Hepatocyte (in vitro differentiated cells): ENCODE data around the gene DSCAML1.

Source experiments
- CTCF ChIP-seq: fragments of 200-600 bp; sonication (generic); IDR thresholded peaks from 2 replicates; pipeline ENCODE4 v1.5.1; 2016; ENCODE audit warnings: antibody characterized with exemption, mild to moderate bottlenecking; ENCODE audit not compliant: poor library complexity
- EZH2 ChIP-seq: fragments of 200-600 bp; sonication (generic); IDR thresholded peaks from 2 replicates; pipeline ENCODE4 v1.6.1; 2016; ENCODE audit warnings: antibody characterized with exemption, mild to moderate bottlenecking, borderline replicate concordance
- EZH2phosphoT487 ChIP-seq: fragments of 200-600 bp; sonication (generic); IDR thresholded peaks from one replicate; pipeline ENCODE4 v1.6.1; 2018; ENCODE audit warnings: antibody characterized with exemption, mild to moderate bottlenecking, low read depth, moderate library complexity; ENCODE audit not compliant: unreplicated experiment, severe bottlenecking

- TF ChIP-seq CTCF (no peak), EZH2 (no peak), EZH2phosphoT487 (no peak)
Measured at GRCh38 chr11:117820516-117820915, 23.5 kb upstream of the DSCAML1 start.
